ENCODE measurements around the gene ZNF331. TPM values are rescaled to one million over a fixed set of nuclear protein-coding genes. Genes with fewer than 3 reads are reported as not detected.

Gene ZNF331
- total RNA-seq, 1 donor from 2014 or later: 10.1 TPM

GRCh38 chr19:53549340-53549739 is 11.4 kb downstream of the ZNF331 start:
- no peak for DNase-seq
- no peaks in the 10 kb centered on the region for H3K27me3 ChIP-seq (ENCODE audit: low read depth)
- peaks cover 3% of the 10 kb centered on the region for H3K36me3 ChIP-seq
- H3K4me3 ChIP-seq: no peak overlapping the region
- peak overlapping the region; percentile 21 for H3K27ac ChIP-seq (replicated peaks)
- no peak for TF ChIP-seq CTCF (IDR thresholded peaks at IDR 0.05; ENCODE audit: borderline replicate concordance)
- peaks cover 7% of the 10 kb centered on the region for H3K9me3 ChIP-seq (replicated peaks)
- H3K4me1 ChIP-seq: peaks cover 13% of the 10 kb centered on the region
- intact Hi-C loops (cut with micrococcal nuclease): no loop called here

GRCh38 chr19:53552001-53552721 is 14.2 kb downstream of the ZNF331 start:
- no peaks in the 10 kb centered on the region for H3K36me3 ChIP-seq
- DNase-seq: no peak
- H3K4me1 ChIP-seq: peaks cover 9% of the 10 kb centered on the region
- intact Hi-C loops (cut with micrococcal nuclease): no loop called here
- peaks cover 7% of the 10 kb centered on the region for H3K9me3 ChIP-seq (replicated peaks)
- H3K4me3 ChIP-seq: no peak overlapping the region
- no peaks in the 10 kb centered on the region for H3K27me3 ChIP-seq (ENCODE audit: low read depth)
- no peak for TF ChIP-seq CTCF (IDR thresholded peaks at IDR 0.05; ENCODE audit: borderline replicate concordance)
- no peak overlapping the region for H3K27ac ChIP-seq (replicated peaks)

- H3K4me3 ChIP-seq: peak overlapping the region; percentile 74
- no peak for TF ChIP-seq CTCF (IDR thresholded peaks at IDR 0.05; ENCODE audit: borderline replicate concordance)
Measured at GRCh38 chr19:53553156-53553555, 15.2 kb downstream of the ZNF331 start.

GRCh38 chr19:53553865-53554791 is 16.2 kb downstream of the ZNF331 start:
- intact Hi-C loops (cut with micrococcal nuclease): no loop called here

More at GRCh38 chr19:53553156-53553555, 15.2 kb downstream of the ZNF331 start:
- intact Hi-C loops (cut with micrococcal nuclease): no loop called here
- peaks cover 9% of the 10 kb centered on the region for H3K4me1 ChIP-seq
- H3K36me3 ChIP-seq: peaks cover 3% of the 10 kb centered on the region
- DNase-seq: no peak
- H3K27me3 ChIP-seq (ENCODE audit: low read depth): no peaks in the 10 kb centered on the region
- H3K9me3 ChIP-seq (replicated peaks): peaks cover 1% of the 10 kb centered on the region
- H3K27ac ChIP-seq (replicated peaks): no peak overlapping the region

More at GRCh38 chr19:53553865-53554791, 16.2 kb downstream of the ZNF331 start:
- H3K27ac ChIP-seq (replicated peaks): peak overlapping the region; percentile 85
- peak overlapping the region; percentile 74 for H3K4me3 ChIP-seq
- H3K36me3 ChIP-seq: peaks cover 3% of the 10 kb centered on the region
- H3K27me3 ChIP-seq (ENCODE audit: low read depth): no peaks in the 10 kb centered on the region
- peaks cover 9% of the 10 kb centered on the region for H3K4me1 ChIP-seq
- H3K9me3 ChIP-seq (replicated peaks): no peaks in the 10 kb centered on the region
- DNase-seq: peak; percentile 88
- no peak for TF ChIP-seq CTCF (IDR thresholded peaks at IDR 0.05; ENCODE audit: borderline replicate concordance)

All from left ventricle myocardium inferior (tissue), 1 donor.